Right kidney (tissue), 9 donors: ENCODE data around the gene DOCK11.
A peak's percentile ranks its signal among the peaks of the same experiment; 100 is the strongest.
"Not testable (repeated sequence)": the region's sequence is repeated elsewhere in the genome, so short reads cannot be mapped to it uniquely, and the experiment has no call there.

ENCODE experiments used
- DNase-seq: peaks from one replicate; pipeline ENCODE4 v3.0.0-alpha.2; 2016
- long read RNA-seq, 8 donors: transcript quantifications; one replicate each; lab custom pipeline, GENCODE V29; 2026

DOCK11 gene
- long read RNA-seq, donor 1 = 0 reads
- long read RNA-seq, donor 2 = 0 reads
- long read RNA-seq, donor 3, full-length matches to known transcripts = 1 of 1 reads
- long read RNA-seq, donor 3, partial matches to known transcripts = 0 of 1 reads
- long read RNA-seq, donor 3, other reads (novel, unspliced or antisense) = 0 of 1 reads
- long read RNA-seq, donor 4 = 0 reads
- long read RNA-seq, donor 5 = 0 reads
- long read RNA-seq, donor 6 = 0 reads
- long read RNA-seq, donor 7 = 0 reads
- long read RNA-seq, donor 8 = 0 reads

DNA sequence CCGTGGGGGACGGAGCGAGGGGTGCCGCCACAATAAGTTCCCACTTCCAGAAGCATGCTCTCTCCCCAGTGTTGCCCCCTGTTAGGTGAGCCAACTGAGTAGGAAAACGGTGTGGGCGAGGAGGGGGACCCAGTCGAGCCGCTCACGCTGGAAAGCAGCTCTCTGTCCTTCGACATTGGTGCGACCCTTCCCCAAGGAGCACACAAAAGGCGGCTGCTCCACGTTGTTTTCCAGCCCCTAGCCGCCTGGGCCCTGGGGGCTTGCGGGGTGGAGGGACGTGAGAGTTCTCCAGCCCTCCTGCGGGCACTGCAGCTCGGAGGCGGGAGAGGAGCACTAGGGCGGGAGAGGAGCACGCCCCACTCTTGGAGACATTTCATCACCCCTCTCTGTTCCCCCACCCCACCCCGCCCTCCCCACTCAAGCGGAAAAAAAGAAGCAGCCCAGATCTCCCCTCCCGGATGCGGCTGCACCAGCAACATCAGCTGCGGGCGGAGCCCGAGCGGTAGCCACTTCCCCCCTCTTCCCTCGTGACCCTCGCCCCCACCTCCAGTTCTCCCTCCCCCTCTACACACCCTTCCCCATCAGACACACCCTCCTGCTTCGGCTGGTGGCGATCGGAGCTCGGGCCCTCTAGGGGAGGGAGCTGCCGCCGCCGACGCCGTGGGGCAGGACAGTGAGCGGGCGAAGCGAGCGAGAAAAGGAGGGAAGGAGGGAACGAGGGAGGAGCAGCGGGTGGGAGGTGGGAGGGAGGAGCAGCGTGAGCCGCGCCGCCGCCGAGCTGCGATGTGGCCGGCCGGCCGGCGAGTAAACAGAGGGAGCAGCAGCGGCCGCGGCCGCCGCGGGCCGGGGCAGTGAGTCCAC, at the start of gene DOCK11:
DOCK11 (plus strand) TSS at position 755 of the 861 bp plus-strand sequence. CDS start 157 bp downstream, outside the sequence.
- peak; percentile 53 for DNase-seq

DNA sequence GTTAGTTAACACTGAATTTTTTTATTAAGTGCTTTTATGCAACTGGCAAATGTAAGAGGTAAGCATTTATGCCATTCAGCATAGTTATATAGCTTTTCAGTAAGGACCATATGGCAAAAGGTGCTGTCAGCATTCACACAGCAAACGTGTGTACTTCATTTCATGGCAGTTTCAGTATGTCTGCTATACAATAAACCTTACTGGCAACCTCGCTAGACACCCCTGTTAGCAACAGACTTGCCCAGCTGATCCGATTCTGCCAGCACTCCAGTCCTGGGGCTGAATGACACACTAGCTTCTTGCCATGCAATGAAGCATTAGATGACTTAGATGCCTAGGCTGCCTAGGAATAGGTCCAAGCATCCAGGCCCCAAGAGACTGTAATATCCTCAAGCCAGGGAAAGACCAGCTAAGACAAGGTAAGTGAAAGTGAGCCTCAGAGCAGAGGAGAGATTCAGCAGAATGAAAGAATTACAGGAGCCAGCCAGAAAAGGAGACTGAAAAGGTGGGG, 47.3 kb upstream of the DOCK11 start:
- DNase-seq = no peak

DNA sequence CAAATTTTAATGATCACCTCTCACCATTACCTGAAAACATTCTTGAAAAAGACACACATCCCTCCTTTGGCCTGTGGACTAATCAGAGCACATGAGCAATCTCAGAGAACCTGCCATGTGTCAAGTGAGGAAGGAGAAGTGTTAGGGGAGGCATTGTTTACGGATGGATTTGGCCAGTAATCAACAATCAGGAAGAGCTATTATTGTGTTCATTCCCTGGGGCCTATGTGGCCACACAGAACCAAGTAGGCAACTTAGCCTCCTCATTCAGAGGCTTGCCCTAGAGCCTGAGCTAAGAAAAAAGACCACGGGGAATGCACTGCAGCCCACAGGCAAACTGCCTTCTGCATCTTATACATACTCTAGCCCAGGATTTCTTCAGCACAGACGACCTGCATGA, 40.6 kb upstream of the DOCK11 start:
- DNase-seq = no peak

- peak; percentile 1 for DNase-seq
These were observed 36.1 kb upstream of the DOCK11 start for GRCh38 chrX:118459494-118459893.

- DNase-seq = no peak
These were observed 31.1 kb upstream of the DOCK11 start for GRCh38 chrX:118464501-118464900.

DNA sequence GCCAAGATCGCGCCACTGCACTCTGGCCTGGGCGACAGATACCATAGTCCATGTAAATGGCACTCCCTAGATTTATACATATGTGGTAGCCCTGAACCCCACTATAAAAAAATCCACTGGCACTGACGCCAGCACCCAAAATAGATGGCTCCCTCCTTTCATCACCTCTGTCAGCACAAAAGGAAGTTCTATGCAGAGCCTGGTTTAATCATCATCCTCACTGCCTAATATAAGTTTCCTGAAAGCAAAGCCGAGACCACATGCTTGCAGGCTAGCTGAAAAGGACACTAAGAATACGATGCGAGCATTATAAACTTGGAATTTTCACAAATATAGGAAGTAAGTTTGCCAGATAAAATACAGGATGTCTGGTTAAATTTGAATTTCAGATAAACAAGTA, 27.5 kb upstream of the DOCK11 start:
- DNase-seq = no peak

DNA sequence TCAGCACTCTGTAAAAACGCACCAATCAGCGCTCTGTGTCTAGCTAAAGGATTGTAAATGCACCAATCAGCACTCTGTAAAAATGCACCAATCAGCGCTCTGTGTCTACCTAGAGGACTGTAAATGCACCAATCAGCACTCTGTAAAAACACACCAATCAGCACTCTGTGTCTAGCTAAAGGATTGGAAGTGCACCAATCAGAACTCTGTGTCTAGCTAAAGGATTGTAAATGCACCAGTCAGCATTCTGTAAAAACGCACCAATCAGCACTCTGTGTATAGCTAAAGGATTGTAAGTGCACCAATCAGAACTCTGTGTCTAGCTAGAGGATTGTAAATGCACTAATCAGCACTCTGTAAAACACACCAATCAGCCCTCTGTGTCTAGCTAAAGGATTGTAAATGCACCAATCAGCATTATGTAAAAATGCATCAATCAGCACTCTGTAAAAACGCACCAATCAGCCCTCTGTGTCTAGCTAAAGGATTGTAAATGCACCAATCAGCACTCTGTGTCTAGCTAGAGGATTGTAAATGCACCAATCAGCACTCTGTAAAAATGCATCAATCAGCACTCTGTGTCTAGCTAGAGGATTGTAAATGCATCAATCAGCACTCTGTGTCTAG, 24.8 kb upstream of the DOCK11 start:
- not testable (repeated sequence) for DNase-seq

DNA sequence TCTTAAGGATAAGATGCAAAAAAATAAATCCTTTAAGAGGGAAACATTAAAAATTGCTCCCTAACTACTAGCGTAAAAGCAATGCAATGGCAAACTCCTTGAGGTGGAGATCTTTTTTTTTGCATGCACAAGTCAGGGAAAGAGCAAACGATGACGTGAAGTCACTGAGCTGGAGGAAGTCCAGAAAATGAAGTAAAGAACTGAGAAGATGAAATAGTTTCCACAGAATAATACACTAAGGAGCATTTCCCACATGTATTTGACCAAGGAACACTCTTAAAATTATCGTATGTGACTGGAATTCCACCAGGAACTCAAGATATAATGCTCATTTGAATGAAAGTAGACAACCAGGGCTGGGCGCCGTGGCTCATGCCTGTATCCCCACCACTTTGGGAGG, 21.0 kb upstream of the DOCK11 start:
- no peak for DNase-seq

DNA sequence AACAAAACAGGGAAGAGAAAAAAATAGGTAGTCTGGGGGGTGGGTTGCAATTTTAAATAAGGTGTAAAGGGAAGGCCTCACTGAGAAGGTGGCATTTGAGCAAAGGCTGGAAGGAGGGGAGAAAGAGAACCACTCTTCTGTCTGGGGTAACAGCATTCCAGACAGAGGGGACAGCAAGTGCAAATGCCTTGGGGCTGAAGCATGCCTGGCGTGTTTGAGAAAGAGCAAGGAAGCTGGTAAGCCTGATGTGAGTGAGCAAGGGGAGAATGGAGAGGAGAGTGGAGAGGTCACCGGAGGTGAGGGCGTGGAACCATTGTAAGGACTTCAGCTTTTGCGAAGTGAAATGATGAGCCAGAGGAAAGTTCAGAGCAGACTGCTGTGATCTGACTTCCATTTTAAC, 19.7 kb upstream of the DOCK11 start:
- DNase-seq = no peak

DNA sequence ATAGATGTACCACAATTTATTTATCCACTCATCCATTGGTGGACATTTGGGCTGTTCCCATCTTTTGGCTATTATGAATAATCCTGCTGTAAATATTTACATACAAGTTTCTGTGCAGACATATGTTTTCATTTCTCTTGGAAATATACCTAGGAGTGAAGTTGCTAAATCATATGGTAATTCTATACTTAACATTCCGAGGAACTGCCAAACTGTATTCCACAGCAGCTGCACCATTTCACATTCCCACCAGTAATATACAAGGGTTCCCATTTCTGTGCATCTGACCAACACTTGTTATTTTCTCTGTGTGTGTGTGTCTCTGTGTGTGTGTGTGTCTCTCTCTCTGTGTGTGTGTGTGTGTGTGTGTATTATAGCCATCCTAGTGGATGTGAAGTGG, 15.4 kb upstream of the DOCK11 start:
- DNase-seq = no peak

GRCh38 chrX:118482384-118482783, 13.2 kb upstream of the DOCK11 start:
- not testable (repeated sequence) for DNase-seq

- DNase-seq = no peak
These were observed 11.3 kb upstream of the DOCK11 start for GRCh38 chrX:118484216-118484903.

GRCh38 chrX:118486693-118487092, 8.9 kb upstream of the DOCK11 start:
- DNase-seq = not testable (repeated sequence)

DNA sequence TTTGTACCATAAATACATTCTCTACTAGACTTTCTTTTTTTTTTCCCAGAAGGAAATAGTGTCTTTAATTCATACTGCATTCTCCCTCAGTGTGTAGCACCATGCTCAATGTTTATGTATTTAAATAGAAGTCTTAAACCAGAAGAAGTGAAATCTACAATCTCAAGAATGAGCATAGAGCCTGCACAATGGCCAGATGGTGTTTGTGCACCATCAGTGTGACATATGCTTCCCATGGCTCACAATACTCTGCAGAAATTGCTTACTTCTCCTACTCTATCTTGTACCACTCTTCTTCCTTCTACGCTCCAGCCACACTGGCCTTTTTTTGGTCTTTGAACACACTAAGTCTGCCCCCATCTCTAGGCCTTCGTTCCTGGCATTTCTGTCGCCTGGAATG, 2.6 kb upstream of the DOCK11 start:
- DNase-seq = no peak

DNA sequence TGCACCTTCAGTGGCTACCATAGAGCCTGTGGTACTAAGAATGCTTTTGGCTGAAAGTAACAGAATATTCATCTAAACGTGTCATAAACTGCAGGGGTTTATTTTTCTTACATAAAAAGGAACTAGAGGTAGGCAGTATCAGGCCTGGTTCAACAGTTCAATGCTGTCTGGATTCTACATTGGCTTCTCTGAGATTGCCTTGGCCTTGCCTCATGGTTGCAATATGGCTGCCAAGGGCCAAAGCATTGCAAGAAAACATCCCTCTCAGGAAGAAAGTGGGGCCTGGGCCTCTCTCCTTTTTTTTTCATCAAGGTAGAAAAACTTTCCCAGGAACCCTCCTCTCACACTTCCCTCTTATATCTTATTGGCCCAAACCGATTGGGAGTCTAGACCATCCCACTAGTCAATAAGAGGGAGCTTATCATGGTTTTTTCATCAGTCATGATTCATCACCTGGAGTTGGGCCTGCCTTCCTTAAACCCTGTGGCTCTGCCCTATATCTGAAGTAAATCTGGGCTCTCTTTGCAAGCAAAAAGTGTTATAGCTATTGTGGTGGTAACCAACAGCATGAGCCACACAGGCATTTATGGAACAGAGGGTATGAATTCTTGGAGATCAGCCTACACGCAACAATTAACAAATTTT, 1.8 kb upstream of the DOCK11 start:
- no peak for DNase-seq

DNA sequence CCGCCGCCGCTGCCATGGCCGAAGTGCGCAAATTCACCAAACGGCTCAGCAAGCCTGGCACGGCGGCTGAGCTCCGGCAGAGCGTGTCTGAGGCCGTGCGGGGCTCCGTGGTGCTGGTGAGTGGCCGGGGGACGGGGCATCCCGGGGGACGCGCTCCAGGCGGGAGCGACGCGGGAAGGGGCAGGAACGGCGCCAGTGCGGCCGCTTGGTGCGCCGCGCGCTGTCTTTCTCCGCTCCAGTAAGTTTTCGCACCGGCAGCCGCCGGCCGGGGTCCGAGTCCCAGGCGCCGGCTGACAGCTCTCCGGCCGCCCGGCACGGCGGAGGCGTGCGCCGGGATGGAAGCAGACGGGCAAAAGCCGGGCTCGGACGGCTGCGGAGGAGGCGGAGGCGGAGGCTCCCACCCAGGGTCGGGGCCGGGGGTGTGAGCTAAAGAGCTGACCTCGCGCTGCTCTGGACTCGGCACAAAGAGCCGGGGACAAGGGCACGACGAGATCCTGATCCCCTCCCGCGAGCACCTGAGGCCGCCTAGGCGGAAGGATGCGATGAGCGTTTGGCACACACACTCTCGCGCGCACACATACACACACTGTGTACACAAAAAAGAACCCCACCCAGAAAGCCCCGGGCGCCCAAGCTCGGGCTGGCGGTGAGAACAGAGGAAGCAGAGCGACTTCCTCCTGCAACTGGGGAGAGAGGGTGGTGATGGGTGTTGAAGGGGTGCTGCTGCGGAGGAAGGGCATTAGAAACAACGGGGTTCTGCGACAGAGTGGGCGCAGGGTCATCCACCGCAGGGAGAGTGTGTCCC, 545 bp downstream of the DOCK11 start:
- DNase-seq = peak; percentile 60

DNA sequence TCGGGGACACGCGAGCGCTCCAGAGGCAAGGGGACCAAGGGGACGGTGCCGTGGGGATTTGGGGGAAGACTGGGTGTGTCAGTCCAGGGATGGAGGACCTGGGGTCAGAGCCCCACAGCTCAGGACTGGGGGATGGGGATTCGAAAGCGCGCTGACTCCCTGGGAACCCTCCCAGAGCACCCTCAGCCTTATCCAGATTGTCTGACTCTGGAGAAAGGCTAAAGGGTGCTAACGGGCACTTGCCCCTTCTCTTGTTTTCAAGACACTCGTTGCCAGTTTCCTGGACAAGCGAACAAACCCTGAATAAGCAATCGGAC, 1.1 kb downstream of the DOCK11 start:
- DNase-seq = no peak

GRCh38 chrX:118497180-118497818, 1.7 kb downstream of the DOCK11 start:
- DNase-seq = peak; percentile 5

DNA sequence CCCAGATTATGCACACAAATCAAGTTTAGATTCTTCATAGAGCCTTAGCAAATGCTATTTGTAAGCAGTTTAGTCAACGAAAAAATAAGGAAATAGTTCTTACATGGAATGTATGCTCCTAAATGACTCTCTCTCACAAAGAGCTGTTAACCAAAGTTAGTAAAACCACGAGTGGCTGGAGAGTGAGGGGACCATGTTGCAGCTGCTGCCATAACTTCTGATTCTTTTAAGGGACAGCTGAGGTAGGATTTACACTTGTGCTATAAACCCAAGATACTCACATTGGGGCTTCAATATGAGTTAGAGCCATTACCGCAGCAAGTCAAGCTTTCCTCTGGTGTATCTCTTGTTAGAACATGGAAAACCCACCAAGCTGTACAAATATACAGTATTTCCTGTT, 2.7 kb downstream of the DOCK11 start:
- DNase-seq = no peak

- no peak for DNase-seq
These were observed 3.1 kb downstream of the DOCK11 start for GRCh38 chrX:118498755-118499154.

- DNase-seq = peak; percentile 35
These were observed 3.7 kb downstream of the DOCK11 start for GRCh38 chrX:118499295-118499694.
